Mucosa of descending colon (tissue), 3 donors: Measurements from ENCODE around the gene VDR. TPM values are rescaled to one million over a fixed set of nuclear protein-coding genes. Genes with fewer than 3 reads are reported as not detected.

ENCODE experiments used
- ATAC-seq: fragments of 200-7000 bp; cut with Tn5 transposase; one replicate; pipeline ENCODE4 v1.9.1; 2020; ENCODE audit warnings: mild to moderate bottlenecking, moderate library complexity
- DNase-seq, 3 donors: peaks; one replicate each; pipeline ENCODE4 v3.0.0-alpha.2; 2020
- H3K36me3 ChIP-seq: fragments of 200-600 bp; one replicate; pipeline ENCODE4 v1.8.0; 2021; ENCODE audit warnings: low read depth, mild to moderate bottlenecking
- H3K4me1 ChIP-seq: fragments of 200-600 bp; one replicate; pipeline ENCODE4 v1.8.0; 2021; ENCODE audit warnings: low read depth, mild to moderate bottlenecking
- H3K4me3 ChIP-seq: fragments of 200-600 bp; one replicate; pipeline ENCODE4 v1.8.0; 2021; ENCODE audit warnings: mild to moderate bottlenecking
- H3K9me3 ChIP-seq: fragments of 200-600 bp; one replicate; pipeline ENCODE4 v1.8.0; 2021; ENCODE audit warnings: mild to moderate bottlenecking
- CTCF ChIP-seq: fragments of 200-600 bp; IDR thresholded peaks from one replicate; pipeline ENCODE4 v1.8.0; 2022; ENCODE audit warnings: antibody characterized with exemption, mild to moderate bottlenecking
- intact Hi-C, 2 donors: fragments of 100-400 bp; cut with DNase I in 1 of 2; cut with micrococcal nuclease in 1 of 2; formaldehyde crosslinking; loops; one replicate each; pipeline versions ENCODE4 v1.11.0 to v1.11.1; 2022; cut with DNase I, micrococcal nuclease
- total RNA-seq, 3 donors: library from RNA; stranded (reverse); fragmentation: NEBNext Ultra II Directional in 2 of 3; extraction: Animal tissue kit (Norgen Biotek cat#: 25700) in 2 of 3; gene quantifications; one replicate each; pipeline versions ENCODE4 v1.2.1 to v1.2.4, GENCODE V29; 2021 to 2023
- donor health status: DM: no; HTN: no; CAD: no; lungs with moderate emphysema.
- donor health status: DM: no; HTN: no; CAD: no.
- donor health status: DM: no; HTN: yes; CAD: no.

VDR gene
- total RNA-seq, 3 donors from 2014 or later = 69.5 to 175 (median 162) TPM

- peaks cover 6% of the 10 kb centered on the region for H3K36me3 ChIP-seq
- no peak overlapping the region for H3K4me3 ChIP-seq
- H3K4me1 ChIP-seq = no peaks in the 10 kb centered on the region
- DNase-seq = no peak
- H3K9me3 ChIP-seq = no peaks in the 10 kb centered on the region
- intact Hi-C loops = no loop called here
- ATAC-seq = no peak
- no peak for TF ChIP-seq CTCF
Measured at GRCh38 chr12:47862167-47862750, 42.5 kb downstream of the VDR start.

GRCh38 chr12:47860873-47861272 lies 43.9 kb downstream of the VDR start:
- intact Hi-C loops = no loop called here
- DNase-seq (no peak), ATAC-seq (no peak)
- no peak overlapping the region for H3K4me3 ChIP-seq
- H3K9me3 ChIP-seq = no peaks in the 10 kb centered on the region
- no peaks in the 10 kb centered on the region for H3K4me1 ChIP-seq
- peaks cover 9% of the 10 kb centered on the region for H3K36me3 ChIP-seq
- TF ChIP-seq CTCF = no peak

- Histone ChIP-seq H3K4me3 (no peak overlapping the region), H3K36me3 (peaks cover 9% of the 10 kb centered on the region), H3K9me3 (no peaks in the 10 kb centered on the region), H3K4me1 (no peaks in the 10 kb centered on the region)
- TF ChIP-seq CTCF = no peak
- intact Hi-C loops = no loop called here
- DNase-seq = no peak
- no peak for ATAC-seq
Measured at GRCh38 chr12:47860279-47860841, 44.4 kb downstream of the VDR start.

- no peaks in the 10 kb centered on the region for H3K4me1 ChIP-seq
- no peak for TF ChIP-seq CTCF
- peaks cover 4% of the 10 kb centered on the region for H3K36me3 ChIP-seq
- H3K9me3 ChIP-seq = no peaks in the 10 kb centered on the region
- no peak overlapping the region for H3K4me3 ChIP-seq
- intact Hi-C loops = no loop called here
- DNase-seq (no peak), ATAC-seq (peak; percentile 69)
Measured at GRCh38 chr12:47858511-47859266, 46.1 kb downstream of the VDR start.

- ATAC-seq = no peak
- Histone ChIP-seq H3K9me3 (no peaks in the 10 kb centered on the region), H3K4me1 (no peaks in the 10 kb centered on the region), H3K4me3 (no peak overlapping the region), H3K36me3 (peaks cover 4% of the 10 kb centered on the region)
- no peak for TF ChIP-seq CTCF
- intact Hi-C loops = no loop called here
- no peak for DNase-seq
Measured at GRCh38 chr12:47856721-47857575, 47.8 kb downstream of the VDR start.
